Measurements from ENCODE around the gene LFNG.

Gene LFNG

DNA sequence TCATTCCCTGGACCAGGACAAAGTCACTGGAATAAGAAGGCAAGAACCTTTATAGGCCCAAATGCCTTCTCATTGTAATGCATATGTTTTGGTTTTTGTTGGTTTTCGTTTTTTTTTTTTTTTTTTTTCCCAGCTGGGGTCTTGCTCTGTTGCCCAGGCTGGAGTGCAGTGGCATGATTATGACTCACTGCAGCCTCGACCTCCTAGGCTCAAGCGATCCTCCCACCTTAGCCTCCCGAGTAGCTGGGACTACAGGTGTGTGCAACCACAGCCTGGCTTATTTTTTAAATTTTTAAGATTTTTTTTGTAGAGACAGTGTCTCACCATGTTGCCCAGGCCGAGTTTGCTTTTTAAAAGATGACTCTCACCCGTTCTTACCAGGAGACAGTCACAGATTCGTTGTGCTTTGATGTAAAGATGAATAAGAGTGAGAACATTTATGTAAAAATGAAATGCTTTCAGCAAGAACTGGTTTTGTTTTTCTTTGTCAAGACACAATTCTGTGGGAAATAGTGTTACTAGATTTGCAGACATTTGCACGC is 46.8 kb downstream of the LFNG start:
- TF ChIP-seq, protein P1, sequence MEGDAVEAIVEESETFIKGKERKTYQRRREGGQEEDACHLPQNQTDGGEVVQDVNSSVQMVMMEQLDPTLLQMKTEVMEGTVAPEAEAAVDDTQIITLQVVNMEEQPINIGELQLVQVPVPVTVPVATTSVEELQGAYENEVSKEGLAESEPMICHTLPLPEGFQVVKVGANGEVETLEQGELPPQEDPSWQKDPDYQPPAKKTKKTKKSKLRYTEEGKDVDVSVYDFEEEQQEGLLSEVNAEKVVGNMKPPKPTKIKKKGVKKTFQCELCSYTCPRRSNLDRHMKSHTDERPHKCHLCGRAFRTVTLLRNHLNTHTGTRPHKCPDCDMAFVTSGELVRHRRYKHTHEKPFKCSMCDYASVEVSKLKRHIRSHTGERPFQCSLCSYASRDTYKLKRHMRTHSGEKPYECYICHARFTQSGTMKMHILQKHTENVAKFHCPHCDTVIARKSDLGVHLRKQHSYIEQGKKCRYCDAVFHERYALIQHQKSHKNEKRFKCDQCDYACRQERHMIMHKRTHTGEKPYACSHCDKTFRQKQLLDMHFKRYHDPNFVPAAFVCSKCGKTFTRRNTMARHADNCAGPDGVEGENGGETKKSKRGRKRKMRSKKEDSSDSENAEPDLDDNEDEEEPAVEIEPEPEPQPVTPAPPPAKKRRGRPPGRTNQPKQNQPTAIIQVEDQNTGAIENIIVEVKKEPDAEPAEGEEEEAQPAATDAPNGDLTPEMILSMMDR (IDR thresholded peaks at IDR 0.05): no peak
- peaks cover 1% of the 10 kb centered on the region for H3K27me3 Mint-ChIP-seq (ENCODE audit: low read depth, poor library complexity)
- H3K9me3 Mint-ChIP-seq: no peaks in the 10 kb centered on the region
- peaks cover 42% of the 10 kb centered on the region for H3K4me1 Mint-ChIP-seq
- no peak for DNase-seq
- no peak overlapping the region for H3K27ac Mint-ChIP-seq
- H3K36me3 Mint-ChIP-seq (ENCODE audit: low read depth): peaks cover 15% of the 10 kb centered on the region
- H3K4me3 Mint-ChIP-seq: no peak overlapping the region

DNA sequence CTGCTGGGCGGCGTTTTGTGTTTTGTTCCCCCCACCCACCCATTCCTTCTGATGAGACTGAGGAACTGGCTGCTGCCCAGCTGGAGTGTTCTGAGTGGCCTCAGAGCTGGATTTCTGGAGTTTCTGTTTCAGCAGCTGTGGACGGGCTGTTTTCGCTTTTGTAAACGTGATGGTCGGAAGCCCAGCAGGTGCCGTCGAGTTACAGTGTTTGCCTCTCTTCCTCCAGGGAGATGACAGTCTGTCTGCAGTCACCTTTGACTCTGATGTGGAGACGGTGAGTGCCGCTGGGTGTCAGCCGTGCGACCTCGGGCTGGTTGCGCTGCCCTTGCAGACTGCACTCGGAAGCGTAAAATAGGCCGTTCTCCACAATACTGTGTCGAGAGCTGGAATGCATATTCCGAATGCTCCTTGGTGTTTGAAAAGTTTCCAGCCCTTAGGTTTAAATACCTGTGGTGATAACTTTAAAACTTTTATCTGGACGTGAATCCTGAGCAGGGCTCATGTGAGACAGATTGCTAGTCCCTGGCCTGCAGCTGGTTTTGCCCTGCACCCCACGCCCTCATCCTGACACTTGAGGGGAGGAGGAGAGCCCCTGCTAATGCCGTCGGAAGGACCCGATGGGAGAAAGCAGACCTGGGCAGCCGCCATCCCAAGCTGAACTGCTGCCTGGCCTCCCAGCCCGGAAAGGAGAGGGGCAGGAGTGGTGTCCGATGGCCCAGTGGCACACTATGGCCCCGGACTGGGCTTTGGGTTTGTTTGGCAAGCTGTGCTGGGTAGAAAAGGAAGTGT is 47.5 kb downstream of the LFNG start:
- Mint-ChIP-seq H3K36me3 (ENCODE audit: low read depth) (peaks cover 15% of the 10 kb centered on the region), H3K27ac (no peak overlapping the region), H3K27me3 (ENCODE audit: low read depth, poor library complexity) (peaks cover 3% of the 10 kb centered on the region), H3K4me1 (peaks cover 49% of the 10 kb centered on the region), H3K4me3 (no peak overlapping the region), H3K9me3 (no peaks in the 10 kb centered on the region)
- TF ChIP-seq, protein P1 (IDR thresholded peaks at IDR 0.05): no peak
- no peak for DNase-seq

DNA sequence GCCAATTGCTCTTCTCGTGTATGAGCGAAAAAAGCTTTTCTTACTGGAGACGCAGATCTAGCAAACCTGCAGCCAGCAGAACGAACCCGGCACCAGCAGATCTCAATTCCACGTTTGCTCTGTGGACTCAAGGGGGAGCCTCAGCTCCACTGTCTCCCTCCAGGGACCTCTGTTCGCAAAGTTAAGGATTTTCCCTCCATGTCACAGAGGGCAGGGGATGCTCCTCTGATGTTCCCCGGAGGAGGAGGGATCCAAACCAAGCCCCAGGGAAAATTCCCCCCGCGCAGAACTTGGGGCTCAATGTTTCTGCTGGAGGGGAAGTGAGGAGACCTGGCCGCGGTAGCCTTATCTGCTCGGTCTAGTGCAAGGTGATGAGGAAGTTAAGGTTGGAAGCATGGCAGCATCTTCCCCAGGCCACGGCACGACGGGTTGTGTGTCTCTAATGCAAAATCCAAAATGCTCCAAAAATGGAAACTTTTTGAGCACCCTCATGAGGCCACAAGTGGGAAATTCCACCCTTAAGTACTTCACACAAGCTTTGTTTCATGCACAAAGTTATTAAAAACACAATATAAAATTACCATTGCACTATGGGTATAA is 48.2 kb downstream of the LFNG start:
- Mint-ChIP-seq H3K4me1 (peaks cover 52% of the 10 kb centered on the region), H3K36me3 (ENCODE audit: low read depth) (peaks cover 15% of the 10 kb centered on the region), H3K27ac (no peak overlapping the region), H3K9me3 (no peaks in the 10 kb centered on the region), H3K27me3 (ENCODE audit: low read depth, poor library complexity) (peaks cover 3% of the 10 kb centered on the region), H3K4me3 (no peak overlapping the region)
- DNase-seq: peak; percentile 36
- TF ChIP-seq, protein P1 (IDR thresholded peaks at IDR 0.05): peak; percentile 33

DNA sequence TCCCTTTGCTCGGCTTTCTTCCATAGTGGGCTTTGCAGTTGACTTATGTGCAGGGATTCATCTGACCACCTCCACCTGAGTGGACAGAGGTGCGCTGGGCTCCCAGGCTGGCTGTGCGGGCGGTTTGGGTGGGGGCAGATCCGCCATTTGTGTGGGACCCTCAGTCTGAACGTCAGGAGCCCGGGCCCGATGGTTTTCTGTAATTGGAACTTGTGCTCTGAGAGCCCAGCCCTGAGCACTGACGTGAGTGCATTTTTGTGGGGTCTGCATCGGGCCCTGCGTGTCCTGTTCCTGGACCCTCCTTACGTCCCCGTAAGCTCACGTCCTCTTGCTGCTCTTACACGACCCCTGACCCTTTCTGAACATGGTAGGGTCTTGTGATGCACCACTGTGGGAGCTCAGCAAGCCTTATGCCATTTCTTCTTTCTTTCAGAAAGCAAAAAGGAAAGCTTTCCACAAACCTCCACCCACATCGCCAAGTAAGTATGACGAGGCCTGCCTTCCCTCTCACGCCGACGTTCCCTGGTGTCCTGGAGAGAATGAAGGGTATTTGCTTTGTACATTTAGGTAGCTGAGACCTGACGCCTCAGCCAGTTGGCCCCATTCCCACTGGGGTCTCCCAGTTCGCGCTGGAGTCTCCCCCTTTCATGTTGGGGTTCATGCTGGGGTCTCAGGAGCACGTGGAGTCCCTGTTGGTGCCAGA is 49.1 kb downstream of the LFNG start:
- H3K36me3 Mint-ChIP-seq (ENCODE audit: low read depth): peaks cover 15% of the 10 kb centered on the region
- peaks cover 3% of the 10 kb centered on the region for H3K27me3 Mint-ChIP-seq (ENCODE audit: low read depth, poor library complexity)
- H3K4me3 Mint-ChIP-seq: no peak overlapping the region
- no peak for DNase-seq
- H3K4me1 Mint-ChIP-seq: peaks cover 59% of the 10 kb centered on the region
- TF ChIP-seq, protein P1 (IDR thresholded peaks at IDR 0.05): no peak
- peak overlapping the region; percentile 81 for H3K27ac Mint-ChIP-seq
- H3K9me3 Mint-ChIP-seq: no peaks in the 10 kb centered on the region

DNA sequence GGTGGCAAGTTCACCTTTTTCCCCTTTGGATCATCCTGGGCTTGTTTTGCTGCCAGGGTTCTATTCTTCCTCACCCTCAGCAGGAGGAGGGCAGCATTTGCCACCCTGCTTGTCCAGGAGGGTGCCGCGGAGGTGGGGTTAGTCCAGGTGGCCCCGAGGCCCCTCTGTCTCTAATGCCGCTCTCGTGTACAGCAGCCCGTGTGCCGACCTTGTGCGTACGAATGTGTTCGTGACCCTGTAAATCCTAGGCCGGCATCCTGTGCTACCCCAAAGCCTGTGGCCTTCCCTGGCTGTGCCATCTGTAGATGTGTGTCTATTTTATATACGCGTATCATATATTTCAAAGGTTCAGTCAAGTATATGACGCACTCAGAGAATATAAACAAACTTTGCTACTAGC is 49.8 kb downstream of the LFNG start:
- H3K36me3 Mint-ChIP-seq (ENCODE audit: low read depth): peaks cover 15% of the 10 kb centered on the region
- H3K4me1 Mint-ChIP-seq: peaks cover 66% of the 10 kb centered on the region
- H3K4me3 Mint-ChIP-seq: no peak overlapping the region
- H3K27ac Mint-ChIP-seq: no peak overlapping the region
- DNase-seq: no peak
- TF ChIP-seq, protein P1 (IDR thresholded peaks at IDR 0.05): no peak
- no peaks in the 10 kb centered on the region for H3K9me3 Mint-ChIP-seq
- H3K27me3 Mint-ChIP-seq (ENCODE audit: low read depth, poor library complexity): peaks cover 3% of the 10 kb centered on the region

Data from nephron progenitor cell (in vitro differentiated cells).